Measurements from ENCODE around the gene JADE1.
A peak's percentile ranks its signal among the peaks of the same experiment; 100 is the strongest.

Gene JADE1

GRCh38 chr4:128835498-128836222, 26.2 kb downstream of the JADE1 start:
- H3K4me3 ChIP-seq (ENCODE audit: low read length): no peak overlapping the region
- DNase-seq (ENCODE audit: low read depth, low spot score): no peak

- no peak overlapping the region for H3K4me3 ChIP-seq (ENCODE audit: low read length)
- DNase-seq (ENCODE audit: low read depth, low spot score): no peak
Observed at GRCh38 chr4:128837198-128837597, 27.7 kb downstream of the JADE1 start.

DNA sequence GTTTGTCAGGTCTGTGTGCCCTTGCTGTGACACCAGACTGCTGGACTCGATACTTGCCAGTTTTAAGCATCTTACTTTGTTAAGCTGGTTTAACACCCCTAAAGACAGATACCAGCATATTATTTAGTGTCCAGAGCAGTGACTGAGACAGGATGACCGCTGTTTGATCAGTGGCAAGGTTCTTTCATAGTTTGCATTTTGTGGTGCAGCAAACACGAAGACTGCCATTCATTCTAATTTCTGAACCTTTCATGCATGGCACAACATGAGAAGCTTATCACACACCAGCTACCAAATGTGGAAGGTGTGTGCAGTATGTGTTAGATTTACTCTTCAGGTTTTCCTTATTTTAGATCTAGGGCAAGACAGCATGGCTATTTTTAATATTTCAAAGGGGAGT, 28.2 kb downstream of the JADE1 start:
- H3K4me3 ChIP-seq (ENCODE audit: low read length): no peak overlapping the region
- no peak for DNase-seq (ENCODE audit: low read depth, low spot score)

GRCh38 chr4:128840711-128841318, 31.3 kb downstream of the JADE1 start:
- DNase-seq (ENCODE audit: low read depth, low spot score): peak; percentile 34
- H3K4me3 ChIP-seq (ENCODE audit: low read length): no peak overlapping the region

- no peak for DNase-seq (ENCODE audit: low read depth, low spot score)
- no peak overlapping the region for H3K4me3 ChIP-seq (ENCODE audit: low read length)
Observed at GRCh38 chr4:128841402-128841801, 31.9 kb downstream of the JADE1 start.

DNA sequence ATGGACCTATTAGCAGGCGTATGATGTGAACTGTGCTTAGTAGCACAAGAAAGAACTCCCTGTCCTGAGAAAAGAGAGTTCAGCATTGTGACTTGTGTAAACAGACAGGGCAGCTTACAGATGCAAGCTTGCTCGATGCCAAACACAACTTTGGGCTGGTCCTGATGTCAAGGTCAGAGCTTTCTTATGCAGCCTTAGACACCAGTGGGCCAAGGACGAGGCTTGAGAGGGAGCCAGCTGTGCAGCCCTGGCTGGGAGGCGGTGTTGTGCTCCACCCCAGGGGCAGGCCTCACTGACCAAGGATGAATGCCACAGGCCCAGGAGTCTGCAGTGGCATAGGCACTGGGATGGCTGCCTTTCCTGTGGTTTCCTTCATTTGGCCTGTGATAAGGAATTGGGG, 35.4 kb downstream of the JADE1 start:
- DNase-seq (ENCODE audit: low read depth, low spot score): no peak
- H3K4me3 ChIP-seq (ENCODE audit: low read length): no peak overlapping the region

DNA sequence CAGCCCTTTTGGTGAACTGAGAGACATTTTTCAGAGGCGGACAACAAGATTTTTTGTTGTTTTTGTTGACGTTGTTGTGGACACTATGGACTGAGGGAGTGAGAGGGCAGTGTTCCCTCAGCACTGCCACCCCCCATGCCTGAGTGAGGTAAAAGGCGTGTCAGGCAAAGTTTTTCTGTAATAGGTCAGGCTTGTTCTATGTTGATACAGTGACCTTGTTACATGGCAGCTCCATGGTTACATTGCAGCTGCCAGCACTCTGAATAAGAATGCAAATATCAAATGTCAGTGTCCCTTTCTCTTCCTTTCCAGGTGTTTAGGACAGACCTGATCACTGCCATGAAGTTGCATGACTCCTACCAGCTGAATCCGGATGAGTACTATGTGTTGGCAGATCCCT, 36.6 kb downstream of the JADE1 start:
- no peak for DNase-seq (ENCODE audit: low read depth, low spot score)
- H3K4me3 ChIP-seq (ENCODE audit: low read length): no peak overlapping the region

- DNase-seq (ENCODE audit: low read depth, low spot score): no peak
- no peak overlapping the region for H3K4me3 ChIP-seq (ENCODE audit: low read length)
Observed at GRCh38 chr4:128847082-128847724, 37.7 kb downstream of the JADE1 start.

DNA sequence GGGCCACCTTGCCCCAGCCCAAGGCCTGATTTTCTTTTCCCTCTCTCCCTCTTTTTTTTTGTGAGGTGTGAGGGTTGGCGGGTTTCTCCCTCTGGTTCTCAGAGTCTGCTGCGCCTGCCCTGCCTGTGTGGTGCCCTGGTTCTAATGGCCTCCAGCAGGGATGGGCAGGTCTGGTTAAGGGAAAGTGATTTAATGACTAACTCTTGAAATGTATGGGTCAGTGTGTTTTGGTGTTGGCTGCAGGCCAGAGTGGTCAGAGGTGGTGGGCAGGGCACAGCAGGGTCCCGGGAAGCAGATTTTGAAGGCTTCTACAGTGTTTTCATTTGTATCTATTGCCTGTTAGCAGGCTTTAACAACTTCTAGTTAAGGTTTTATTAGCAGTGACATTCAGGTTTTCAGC, 39.0 kb downstream of the JADE1 start:
- DNase-seq (ENCODE audit: low read depth, low spot score): no peak
- H3K4me3 ChIP-seq (ENCODE audit: low read length): no peak overlapping the region

DNA sequence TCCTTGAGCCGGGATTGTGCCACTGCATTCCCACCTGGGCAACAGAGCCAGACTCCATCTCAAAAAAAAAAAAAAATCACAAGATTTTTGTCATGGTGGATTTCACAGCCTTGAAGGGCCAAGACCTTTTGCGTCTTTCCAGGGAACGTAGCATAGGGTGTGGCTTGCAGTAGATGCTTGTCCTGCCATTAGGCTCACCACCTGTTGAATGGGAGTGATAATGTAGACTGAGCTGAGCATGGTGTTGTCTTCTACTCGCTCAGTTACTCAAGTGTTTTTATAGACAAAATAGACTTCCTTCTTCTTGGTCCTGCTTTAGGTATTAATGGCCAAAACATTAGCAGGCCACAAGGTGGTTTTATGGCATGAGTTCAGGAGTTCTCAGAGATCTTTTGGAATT, 40.8 kb downstream of the JADE1 start:
- no peak overlapping the region for H3K4me3 ChIP-seq (ENCODE audit: low read length)
- no peak for DNase-seq (ENCODE audit: low read depth, low spot score)

DNA sequence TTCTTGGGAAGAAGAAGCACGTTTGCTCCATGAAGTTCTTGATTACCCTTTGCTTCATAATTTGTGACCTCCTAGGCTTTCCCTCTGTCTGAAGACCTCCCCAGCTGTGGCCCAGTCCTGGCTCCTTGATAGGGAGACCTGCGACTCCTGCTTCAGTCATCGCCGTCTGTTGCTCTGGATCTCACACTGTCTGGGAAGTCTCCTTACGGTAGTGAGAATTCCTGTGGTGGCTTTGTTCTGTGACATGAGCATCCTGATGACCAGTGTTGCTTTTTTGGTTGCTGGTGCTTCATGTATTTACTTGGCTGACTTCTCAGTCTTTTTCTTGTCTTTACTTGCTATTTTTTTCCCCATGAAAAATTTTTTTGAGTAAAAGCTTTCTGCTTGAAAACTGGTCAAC, 44.2 kb downstream of the JADE1 start:
- no peak for DNase-seq (ENCODE audit: low read depth, low spot score)
- H3K4me3 ChIP-seq (ENCODE audit: low read length): no peak overlapping the region

GRCh38 chr4:128854433-128854832, 44.9 kb downstream of the JADE1 start:
- peak; percentile 79 for DNase-seq (ENCODE audit: low read depth, low spot score)
- no peak overlapping the region for H3K4me3 ChIP-seq (ENCODE audit: low read length)

DNA sequence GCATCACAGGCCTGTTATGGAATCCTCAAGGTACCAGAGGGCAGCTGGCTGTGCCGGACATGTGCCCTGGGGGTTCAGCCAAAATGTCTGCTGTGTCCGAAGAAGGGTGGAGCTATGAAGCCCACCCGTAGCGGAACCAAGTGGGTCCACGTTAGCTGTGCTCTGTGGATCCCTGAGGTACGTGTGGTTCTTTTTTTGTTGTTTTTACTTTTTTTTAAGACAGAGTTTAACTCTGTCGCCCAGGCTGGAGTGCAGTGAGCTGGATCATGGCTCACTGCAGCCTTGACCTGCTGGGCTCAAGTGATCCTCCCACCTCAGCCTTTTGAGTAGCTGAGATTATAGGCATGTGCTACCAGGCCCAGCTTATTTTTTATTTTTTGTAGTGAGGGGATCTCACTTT, 46.1 kb downstream of the JADE1 start:
- H3K4me3 ChIP-seq (ENCODE audit: low read length): no peak overlapping the region
- no peak for DNase-seq (ENCODE audit: low read depth, low spot score)

DNA sequence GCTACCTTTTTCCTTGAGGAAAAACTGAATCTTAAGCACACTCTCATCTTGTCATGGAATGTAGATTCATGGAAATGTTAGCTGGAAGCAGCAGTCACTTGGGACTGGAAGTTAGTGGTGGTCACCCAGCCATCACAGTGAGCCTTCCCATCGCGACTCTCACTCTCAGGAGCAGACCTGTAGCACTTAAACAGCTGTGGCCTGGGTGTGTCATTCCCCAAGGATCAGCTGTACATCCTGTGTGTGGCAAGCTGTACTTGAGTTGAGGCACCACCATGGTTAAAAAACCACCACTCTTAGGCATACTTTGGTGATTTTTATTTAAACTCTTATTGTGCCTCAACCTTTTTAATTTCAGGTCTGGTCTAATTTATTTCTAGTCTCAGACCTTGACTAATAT, 46.7 kb downstream of the JADE1 start:
- DNase-seq (ENCODE audit: low read depth, low spot score): no peak
- H3K4me3 ChIP-seq (ENCODE audit: low read length): no peak overlapping the region

DNA sequence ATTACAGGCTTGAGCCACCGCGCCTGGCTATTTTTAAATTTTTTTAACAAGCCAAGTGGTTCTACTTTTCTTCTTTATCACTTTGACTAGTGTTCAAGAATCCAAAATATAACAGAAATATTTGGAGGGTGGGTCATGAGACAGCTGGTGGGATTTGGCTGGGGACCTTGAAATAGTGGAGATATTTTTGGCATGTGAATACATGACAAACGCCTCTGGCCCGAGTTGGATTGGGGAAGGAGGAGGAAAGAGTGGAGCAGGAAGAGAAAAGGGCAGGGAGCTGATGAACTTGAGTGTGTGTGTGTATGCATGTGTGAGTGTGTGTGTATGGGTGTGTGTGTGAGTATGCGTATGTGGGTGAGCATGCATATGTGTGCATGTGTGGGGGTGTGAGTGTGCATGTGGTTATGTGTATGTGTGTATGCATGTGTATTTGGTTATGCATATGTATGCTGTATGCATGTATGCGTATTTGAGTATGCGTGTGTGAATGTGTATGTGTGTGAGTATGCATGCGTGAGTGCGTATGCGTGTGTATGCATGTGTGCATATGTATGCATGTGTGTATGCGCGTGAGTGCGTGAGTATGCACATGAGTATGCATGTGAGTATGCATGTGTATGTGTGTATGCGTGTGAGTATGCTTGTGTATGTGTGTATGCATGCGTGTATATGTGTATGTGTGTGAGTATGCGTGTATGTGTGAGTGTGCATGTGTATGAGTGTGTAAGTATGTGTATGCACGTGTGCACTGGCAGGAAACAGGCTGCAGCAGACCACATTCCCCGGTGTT, 49.6 kb downstream of the JADE1 start:
- no peak for DNase-seq (ENCODE audit: low read depth, low spot score)

DNA sequence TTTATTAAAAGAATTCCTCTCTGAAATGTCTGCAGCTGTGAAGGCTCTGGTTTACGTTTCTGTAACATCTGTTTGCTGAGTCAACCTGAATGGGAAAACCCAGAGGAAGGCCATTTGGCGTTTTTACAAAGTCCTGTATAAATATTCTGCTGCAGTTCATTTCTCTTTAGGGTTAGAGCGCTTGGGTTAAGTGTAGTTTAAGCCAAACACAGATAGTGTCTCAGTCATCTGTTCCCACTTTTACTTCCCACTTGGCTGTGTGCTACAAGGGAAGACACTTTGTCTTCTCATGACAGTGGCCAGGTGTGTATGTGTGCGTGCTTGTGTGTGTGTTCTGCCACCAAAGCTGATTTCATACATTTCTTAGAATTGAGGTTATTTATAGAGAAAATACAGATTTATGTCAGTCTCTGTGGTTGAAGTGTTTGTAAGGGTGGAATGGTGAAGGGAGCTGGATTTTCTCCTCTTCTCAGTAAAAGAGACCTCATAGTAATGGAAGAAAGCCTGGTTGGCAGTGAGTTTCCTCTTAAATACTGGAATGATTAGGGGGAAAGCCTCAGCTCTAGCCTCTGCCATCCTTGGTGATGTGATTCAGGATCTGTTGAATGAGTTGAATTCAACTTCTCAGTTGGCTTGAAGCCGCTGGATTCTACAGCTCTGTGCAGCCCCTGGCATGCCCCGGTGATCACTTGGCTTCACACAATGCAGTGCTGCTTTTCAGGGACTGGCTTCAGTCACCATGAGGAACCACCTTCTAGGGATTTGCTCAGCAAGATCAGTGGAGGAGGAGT, 50.6 kb downstream of the JADE1 start:
- DNase-seq (ENCODE audit: low read depth, low spot score): no peak
- H3K4me3 ChIP-seq (ENCODE audit: low read length): no peak overlapping the region

More for the DNA sequence above, 49.6 kb downstream of the JADE1 start:
- H3K4me3 ChIP-seq (ENCODE audit: low read length): no peak overlapping the region

DNA sequence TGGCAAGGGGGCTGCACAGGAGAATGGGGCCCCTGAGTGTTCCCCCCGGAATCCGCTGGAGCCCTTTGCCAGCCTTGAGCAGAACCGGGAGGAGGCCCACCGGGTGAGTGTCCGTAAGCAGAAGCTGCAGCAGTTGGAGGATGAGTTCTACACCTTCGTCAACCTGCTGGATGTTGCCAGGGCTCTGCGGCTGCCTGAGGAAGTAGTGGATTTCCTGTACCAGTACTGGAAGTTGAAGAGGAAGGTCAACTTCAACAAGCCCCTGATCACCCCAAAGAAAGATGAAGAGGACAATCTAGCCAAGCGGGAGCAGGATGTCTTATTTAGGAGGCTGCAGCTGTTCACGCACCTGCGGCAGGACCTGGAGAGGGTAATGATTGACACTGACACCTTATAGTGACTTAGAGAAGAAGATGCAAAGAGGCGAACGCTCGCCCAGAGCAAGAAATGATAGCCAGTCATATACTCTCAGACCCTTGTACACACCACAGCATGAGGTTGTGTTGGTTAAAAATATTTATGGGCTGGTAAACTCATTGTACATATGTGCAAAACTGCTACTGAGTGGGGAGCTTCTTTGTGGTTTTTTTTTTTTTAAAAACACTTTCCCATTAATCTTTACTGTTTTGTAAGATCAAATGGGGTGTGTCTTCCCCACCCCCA, 52.5 kb downstream of the JADE1 start:
- H3K4me3 ChIP-seq (ENCODE audit: low read length): no peak overlapping the region
- DNase-seq (ENCODE audit: low read depth, low spot score): peak; percentile 64

DNA sequence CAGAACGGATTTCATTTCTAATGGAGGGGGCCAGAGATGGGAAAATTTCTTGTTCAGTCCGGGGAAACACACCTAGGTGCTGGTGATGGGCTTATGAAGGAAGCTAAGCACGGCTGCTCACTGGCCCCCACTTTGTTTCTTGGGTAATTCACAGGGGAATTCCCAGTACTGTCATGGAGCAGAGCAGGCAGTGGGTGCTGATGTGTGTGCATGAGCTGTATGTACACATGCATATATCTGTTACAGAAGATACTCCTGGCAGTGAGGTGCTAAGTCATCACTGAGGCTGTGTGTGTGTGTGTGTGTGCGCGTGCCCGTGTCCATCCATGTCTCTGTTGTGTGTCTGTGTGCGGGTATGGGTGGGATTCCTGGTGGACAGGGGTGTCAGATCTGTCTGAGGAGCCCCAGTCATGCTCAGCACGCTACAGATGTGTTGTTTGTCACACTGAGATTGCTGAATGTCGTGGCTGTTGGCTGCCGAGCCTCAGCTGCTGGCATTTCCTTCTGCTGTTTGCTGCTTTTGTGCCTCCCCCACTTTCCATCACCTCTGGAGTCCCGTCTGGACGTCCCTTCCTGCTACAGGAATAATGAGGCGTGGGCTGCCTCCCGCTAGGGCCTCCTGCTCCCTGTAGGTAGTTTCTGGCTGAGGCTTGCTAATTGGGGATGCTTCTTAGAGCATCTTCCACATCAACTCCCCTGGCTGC, 53.3 kb downstream of the JADE1 start:
- H3K4me3 ChIP-seq (ENCODE audit: low read length): no peak overlapping the region
- DNase-seq (ENCODE audit: low read depth, low spot score): no peak

Measured in Jurkat, Clone E6-1 (cell line).